PC-3 (cell line): ENCODE measurements around the gene CSRP3. TPM values are rescaled to one million over a fixed set of nuclear protein-coding genes. Genes with fewer than 3 reads are reported as not detected.
A peak's percentile ranks its signal among the peaks of the same experiment; 100 is the strongest.

Experiments used
- ATAC-seq: fragments of 200-7000 bp; cut with Tn5 transposase; 2 replicates; pipeline ENCODE4 v1.9.1; 2020; ENCODE audit warnings: mild to moderate bottlenecking, moderate library complexity
- BruUV-seq: library from RNA; stranded (reverse); fragments of 400-500 nt; replicated peaks from 2 replicates; lab custom pipeline; 2021; lab: Mats Ljungman, UMichigan
- CTCF ChIA-PET: fragments of 300-600 bp; sonication (Branson Sonifier 250); formaldehyde crosslinking; loops from one replicate; lab custom pipeline; 2022; ENCODE audit warnings: antibody characterized with exemption; lab: Charles Lee
- POLR2A ChIA-PET: fragments of 300-600 bp; sonication (Branson Sonifier 250); formaldehyde crosslinking; loops from one replicate; lab custom pipeline; 2022; ENCODE audit warnings: antibody characterized with exemption; ENCODE audit not compliant: unreplicated experiment; lab: Charles Lee
- DNase-seq: peaks from one replicate; pipeline ENCODE4 v3.0.0-alpha.2; 2015
- H2AFZ ChIP-seq: fragments of 300-600 bp; sonication (generic); 2 replicates; pipeline ENCODE4 v1.6.0; 2016; ENCODE audit warnings: antibody characterized with exemption, low read length
- H3F3A ChIP-seq: fragments of 300-600 bp; sonication (generic); one replicate; pipeline ENCODE4 v1.6.0; 2017; ENCODE audit warnings: antibody characterized with exemption, low read length, control low read depth, mild to moderate bottlenecking; ENCODE audit not compliant: unreplicated experiment
- H3K27ac ChIP-seq: fragments of 300-600 bp; sonication (generic); 2 replicates; pipeline ENCODE4 v1.5.1; 2016; ENCODE audit warnings: mild to moderate bottlenecking, low read length
- H3K27me3 ChIP-seq: fragments of 300-600 bp; sonication (generic); 2 replicates; pipeline ENCODE4 v1.6.1; 2016; ENCODE audit warnings: low read length, mixed read lengths
- H3K36me3 ChIP-seq: fragments of 300-600 bp; sonication (generic); 2 replicates; pipeline ENCODE4 v1.6.1; 2016; ENCODE audit warnings: low read depth, mixed run types, low read length, mixed read lengths
- H3K4me1 ChIP-seq: fragments of 300-600 bp; sonication (generic); 2 replicates; pipeline ENCODE4 v1.5.1; 2016; ENCODE audit warnings: low read length; ENCODE audit not compliant: insufficient read depth
- H3K4me2 ChIP-seq: fragments of 300-600 bp; sonication (generic); 2 replicates; pipeline ENCODE4 v1.6.0; 2016; ENCODE audit warnings: low read length
- H3K4me3 ChIP-seq: fragments of 300-600 bp; sonication (generic); 2 replicates; pipeline ENCODE4 v1.5.1; 2016; ENCODE audit warnings: mild to moderate bottlenecking, low read length, mixed read lengths
- H3K79me2 ChIP-seq: fragments of 300-600 bp; sonication (generic); 2 replicates; pipeline ENCODE4 v1.6.1; 2017; ENCODE audit warnings: low read length, mixed read lengths
- H3K9ac ChIP-seq: fragments of 300-600 bp; sonication (generic); 2 replicates; pipeline ENCODE4 v1.6.0; 2016; ENCODE audit warnings: mild to moderate bottlenecking, low read length
- H3K9me2 ChIP-seq: fragments of 300-600 bp; sonication (generic); replicated peaks from 2 replicates; pipeline ENCODE4 v1.6.1; 2016; ENCODE audit warnings: mixed run types, low read length, mixed read lengths
- H3K9me3 ChIP-seq: fragments of 300-600 bp; sonication (generic); 2 replicates; pipeline ENCODE4 v1.6.1; 2016; ENCODE audit warnings: low read length, mixed read lengths
- H4K20me1 ChIP-seq: fragments of 300-600 bp; sonication (generic); 2 replicates; pipeline ENCODE4 v1.6.1; 2016; ENCODE audit warnings: low read length, mixed read lengths
- EZH2 ChIP-seq: fragments of 300-600 bp; sonication (generic); IDR thresholded peaks from one replicate; pipeline ENCODE4 v1.6.1; 2017; ENCODE audit warnings: antibody characterized with exemption, mild to moderate bottlenecking, low read length; ENCODE audit not compliant: unreplicated experiment
- EZH2phosphoT487 ChIP-seq: fragments of 300-600 bp; sonication (generic); IDR thresholded peaks from 2 replicates; pipeline ENCODE4 v1.6.1; 2018; ENCODE audit warnings: mild to moderate bottlenecking, antibody characterized with exemption, low read length, borderline replicate concordance
- intact Hi-C: fragments of 100-400 bp; cut with micrococcal nuclease; formaldehyde crosslinking; loops from 2 replicates; pipeline ENCODE4 v1.9.0; 2023
- total RNA-seq: library from RNA; depleted of rRNA; stranded (reverse); fragments of >200 nt; gene quantifications from 2 replicates; pipeline ENCODE4 v1.2.3, GENCODE V29; 2014
- TF ChIP-seq, protein P1 (sequence below): fragments of 300-600 bp; sonication (generic); conservative IDR thresholded peaks from 2 replicates; pipeline ENCODE4 v1.5.1; 2017; ENCODE audit warnings: antibody characterized with exemption, low read depth, mild to moderate bottlenecking, low read length

CSRP3 gene
- total RNA-seq, 1 experiment from 2014 or later: not detected

GRCh38 chr11:19245351-19245750 is 43.6 kb upstream of the CSRP3 start:
- Histone ChIP-seq H2AFZ (no peak overlapping the region), H3K9ac (no peak overlapping the region), H3K4me1 (peaks cover 36% of the 10 kb centered on the region), H3K36me3 (no peaks in the 10 kb centered on the region), H3K4me2 (no peak overlapping the region), H3K79me2 (peaks cover 13% of the 10 kb centered on the region), H3K27me3 (no peaks in the 10 kb centered on the region), H3F3A (peaks cover 9% of the 10 kb centered on the region), H3K9me3 (no peaks in the 10 kb centered on the region), H3K27ac (no peak overlapping the region), H3K9me2 (no peaks in the 10 kb centered on the region), H3K4me3 (no peak overlapping the region), H4K20me1 (no peaks in the 10 kb centered on the region)
- DNase-seq (peak; percentile 5), ATAC-seq (no peak)
- TF ChIP-seq EZH2 (no peak), EZH2phosphoT487 (no peak)
- TF ChIP-seq, protein P1, sequence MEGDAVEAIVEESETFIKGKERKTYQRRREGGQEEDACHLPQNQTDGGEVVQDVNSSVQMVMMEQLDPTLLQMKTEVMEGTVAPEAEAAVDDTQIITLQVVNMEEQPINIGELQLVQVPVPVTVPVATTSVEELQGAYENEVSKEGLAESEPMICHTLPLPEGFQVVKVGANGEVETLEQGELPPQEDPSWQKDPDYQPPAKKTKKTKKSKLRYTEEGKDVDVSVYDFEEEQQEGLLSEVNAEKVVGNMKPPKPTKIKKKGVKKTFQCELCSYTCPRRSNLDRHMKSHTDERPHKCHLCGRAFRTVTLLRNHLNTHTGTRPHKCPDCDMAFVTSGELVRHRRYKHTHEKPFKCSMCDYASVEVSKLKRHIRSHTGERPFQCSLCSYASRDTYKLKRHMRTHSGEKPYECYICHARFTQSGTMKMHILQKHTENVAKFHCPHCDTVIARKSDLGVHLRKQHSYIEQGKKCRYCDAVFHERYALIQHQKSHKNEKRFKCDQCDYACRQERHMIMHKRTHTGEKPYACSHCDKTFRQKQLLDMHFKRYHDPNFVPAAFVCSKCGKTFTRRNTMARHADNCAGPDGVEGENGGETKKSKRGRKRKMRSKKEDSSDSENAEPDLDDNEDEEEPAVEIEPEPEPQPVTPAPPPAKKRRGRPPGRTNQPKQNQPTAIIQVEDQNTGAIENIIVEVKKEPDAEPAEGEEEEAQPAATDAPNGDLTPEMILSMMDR: no peak
- ChIA-PET CTCF (interaction anchor here (0.6 kb wide), 1 partner anchor 166 kb away, joined by 3 read pairs; no protein-coding TSS in a partner anchor), POLR2A (no interaction called here)
- intact Hi-C loops: loop anchor here (10.0 kb wide), 1 partner anchor 499 kb away; no protein-coding TSS in a partner anchor
- no TSS peak for BruUV-seq

DNA sequence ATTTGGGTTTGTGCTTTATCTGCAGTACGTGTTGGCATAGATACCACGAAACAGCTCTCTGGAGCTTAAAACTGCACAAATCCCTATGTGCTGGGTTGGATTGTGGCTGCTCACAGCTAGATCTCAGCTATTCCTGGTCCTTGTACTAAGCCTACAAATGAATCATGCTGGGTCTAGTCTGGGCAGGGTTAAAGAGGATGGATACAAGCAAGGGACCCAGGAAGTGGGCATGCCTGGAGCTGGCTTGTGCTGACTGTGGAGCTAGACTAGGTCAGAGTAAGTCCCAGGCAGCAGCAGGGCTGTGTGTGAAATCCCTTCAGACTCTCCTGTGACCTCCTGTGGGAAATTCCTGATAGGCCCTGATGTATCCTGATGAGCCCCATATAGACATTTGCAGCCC is 42.8 kb upstream of the CSRP3 start:
- peak overlapping the region; percentile 41; the same call in 1 of the 2 replicates for H3K4me3 ChIP-seq
- DNase-seq: peak; percentile 54
- no peak for ATAC-seq

More for the DNA sequence above, 42.8 kb upstream of the CSRP3 start:
- Histone ChIP-seq H3K4me2 (peak overlapping the region; percentile 98), H3F3A (peaks cover 9% of the 10 kb centered on the region), H3K4me1 (peaks cover 36% of the 10 kb centered on the region), H3K36me3 (no peaks in the 10 kb centered on the region), H2AFZ (no peak overlapping the region), H3K9me3 (no peaks in the 10 kb centered on the region), H3K9me2 (no peaks in the 10 kb centered on the region), H4K20me1 (no peaks in the 10 kb centered on the region), H3K9ac (no peak overlapping the region), H3K79me2 (peaks cover 21% of the 10 kb centered on the region), H3K27ac (peak overlapping the region; percentile 70), H3K27me3 (no peaks in the 10 kb centered on the region)
- TF ChIP-seq EZH2 (no peak), EZH2phosphoT487 (no peak)
- TF ChIP-seq, protein P1: no peak
- ChIA-PET CTCF (interaction anchor here (0.6 kb wide), 1 partner anchor 165 kb away, joined by 3 read pairs; no protein-coding TSS in a partner anchor), POLR2A (interaction anchor here (0.6 kb wide), 1 partner anchor 193 kb away, joined by 5 read pairs; no protein-coding TSS in a partner anchor)
- intact Hi-C loops: loop anchor here (5.0 to 10.0 kb wide), 2 partner anchors 167 to 500 kb away; no protein-coding TSS in a partner anchor
- BruUV-seq: no TSS peak
